GM12801 (cell line): ENCODE measurements around the gene STK38L.

ENCODE experiments used
- CTCF ChIP-seq: IDR thresholded peaks from one replicate; pipeline ENCODE4 v1.5.1; 2011; ENCODE audit warnings: control low read depth; ENCODE audit not compliant: insufficient read length; ENCODE audit errors: extremely low read depth

The STK38L gene

GRCh38 chr12:27252934-27253333, 8.8 kb downstream of the STK38L start:
- TF ChIP-seq CTCF: no peak

- TF ChIP-seq CTCF: no peak
Observed at GRCh38 chr12:27253347-27253746, 9.3 kb downstream of the STK38L start.

GRCh38 chr12:27255806-27256205, 11.7 kb downstream of the STK38L start:
- no peak for TF ChIP-seq CTCF

- TF ChIP-seq CTCF: no peak
Observed at GRCh38 chr12:27257104-27257843, 13.2 kb downstream of the STK38L start.

GRCh38 chr12:27260746-27261145, 16.7 kb downstream of the STK38L start:
- TF ChIP-seq CTCF: no peak

GRCh38 chr12:27261866-27262265, 17.8 kb downstream of the STK38L start:
- no peak for TF ChIP-seq CTCF

GRCh38 chr12:27270148-27270547, 26.1 kb downstream of the STK38L start:
- no peak for TF ChIP-seq CTCF
